ENCODE data around the gene PCDHA7. TPM values are rescaled to one million over a fixed set of nuclear protein-coding genes. Genes with fewer than 3 reads are reported as not detected.
"Not testable (repeated sequence)": the region's sequence is repeated elsewhere in the genome, so short reads cannot be mapped to it uniquely, and the experiment has no call there.

The PCDHA7 gene
- total RNA-seq, 1 experiment from 2014 or later = 0.48 TPM

- peaks cover 0 to 31% (median 13%) of the 10 kb centered on the region in 3 experiments; a peak in 6 of 7 replicates for H3K36me3 Mint-ChIP-seq (ENCODE audit: insufficient read depth in 1 of 3, low read depth in 3 of 3)
- Histone ChIP-seq H3K4ac (ENCODE audit: low read depth, low read length) (no peak overlapping the region), H4K91ac (ENCODE audit: insufficient read length, low read depth, low read length) (no peak overlapping the region), H4K8ac (replicated peaks; ENCODE audit: insufficient read length, low read depth, low read length) (no peak overlapping the region), H3T11ph (ENCODE audit: low read length) (no peak overlapping the region), H4K5ac (ENCODE audit: insufficient read length, low read depth, low read length) (no peak overlapping the region), H3K23ac (ENCODE audit: insufficient read length, low read depth, low read length) (no peak overlapping the region), H4K20me1 (ENCODE audit: control insufficient read depth, insufficient read depth, insufficient read length) (no peaks in the 10 kb centered on the region), H2BK12ac (ENCODE audit: insufficient read length, low read depth, low read length) (no peak overlapping the region), H2BK5ac (ENCODE audit: insufficient read length, low read length) (no peak overlapping the region), H2AK5ac (ENCODE audit: insufficient read length, low read length) (no peak overlapping the region), H3K79me2 (ENCODE audit: insufficient read depth, low read length) (no peaks in the 10 kb centered on the region), H3K18ac (ENCODE audit: insufficient read length, low read depth, low read length) (no peak overlapping the region), H3K14ac (ENCODE audit: insufficient read depth, low read length) (no peak overlapping the region), H3K27me3 (ENCODE audit: insufficient read depth, low read length) (no peaks in the 10 kb centered on the region), H2BK15ac (ENCODE audit: low read depth, low read length) (no peak overlapping the region), H3K9ac (ENCODE audit: extremely low read depth, insufficient read length, low read length) (no peak overlapping the region), H3K23me2 (ENCODE audit: insufficient read length, low read depth, low read length, poor library complexity, severe bottlenecking) (peaks cover 2% of the 10 kb centered on the region), H2BK120ac (ENCODE audit: low read depth, low read length, poor library complexity, severe bottlenecking) (no peak overlapping the region), H3K27ac (ENCODE audit: insufficient read length, low read depth, low read length) (no peak overlapping the region), H3K4me1 (ENCODE audit: insufficient read depth, low read length) (no peaks in the 10 kb centered on the region), H3K79me1 (ENCODE audit: insufficient read depth, low read depth, low read length, poor library complexity, severe bottlenecking) (no peaks in the 10 kb centered on the region), H3K9me3 (ENCODE audit: control insufficient read depth, low read depth, low read length) (no peaks in the 10 kb centered on the region), H2BK20ac (ENCODE audit: low read depth, low read length, poor library complexity, severe bottlenecking) (no peak overlapping the region), H3K4me2 (ENCODE audit: insufficient read depth, insufficient read length, low read length) (peak overlapping the region; percentile 46), H3K56ac (ENCODE audit: insufficient read length, low read depth, low read length) (no peak overlapping the region), H2AFZ (ENCODE audit: low read length) (no peak overlapping the region)
- TF ChIP-seq CTCF (conservative IDR thresholded peaks at IDR 0.05) = peak; percentile 59
- no peak overlapping the region for H3K27ac Mint-ChIP-seq
- H3K9me3 Mint-ChIP-seq = peaks cover 51 to 64% of the 10 kb centered on the region in 2 experiments
- no peaks in the 10 kb centered on the region for H3K4me1 Mint-ChIP-seq
- H3K4me3 Mint-ChIP-seq = peak overlapping the region in 1 of 2 experiments; percentile 62; a peak in 2 of 5 replicates
- WGBS (ENCODE audit: extremely low coverage, insufficient read length, low lambda C conversion rate) = no CpG with 5 or more reads among the region's 15 CpGs
- H3K27me3 Mint-ChIP-seq (ENCODE audit: low read depth) = no peaks in the 10 kb centered on the region
- DNase-seq = peak; percentile 44
Measured at GRCh38 chr5:140795259-140795641, 38.8 kb upstream of the PCDHA7 start.

- not testable (repeated sequence) for H3K4me3 Mint-ChIP-seq; H3K4me1 ChIP-seq (ENCODE audit: insufficient read depth, low read length); H3K79me2 ChIP-seq (ENCODE audit: insufficient read depth, low read length); H3K79me1 ChIP-seq (ENCODE audit: insufficient read depth, low read depth, low read length, poor library complexity, severe bottlenecking); H2BK120ac ChIP-seq (ENCODE audit: low read depth, low read length, poor library complexity, severe bottlenecking); H3K27ac Mint-ChIP-seq; H3K27me3 ChIP-seq (ENCODE audit: insufficient read depth, low read length); H3K9ac ChIP-seq (ENCODE audit: extremely low read depth, insufficient read length, low read length); H2BK12ac ChIP-seq (ENCODE audit: insufficient read length, low read depth, low read length); H3K14ac ChIP-seq (ENCODE audit: insufficient read depth, low read length); H3K4me2 ChIP-seq (ENCODE audit: insufficient read depth, insufficient read length, low read length); H2BK15ac ChIP-seq (ENCODE audit: low read depth, low read length); H2BK5ac ChIP-seq (ENCODE audit: insufficient read length, low read length); H3K23ac ChIP-seq (ENCODE audit: insufficient read length, low read depth, low read length); H3K23me2 ChIP-seq (ENCODE audit: insufficient read length, low read depth, low read length, poor library complexity, severe bottlenecking); H3K4me1 Mint-ChIP-seq; H4K5ac ChIP-seq (ENCODE audit: insufficient read length, low read depth, low read length); H4K91ac ChIP-seq (ENCODE audit: insufficient read length, low read depth, low read length); H3K9me3 ChIP-seq (ENCODE audit: control insufficient read depth, low read depth, low read length); H2AFZ ChIP-seq (ENCODE audit: low read length); H3K56ac ChIP-seq (ENCODE audit: insufficient read length, low read depth, low read length); H3T11ph ChIP-seq (ENCODE audit: low read length); H4K8ac ChIP-seq (replicated peaks; ENCODE audit: insufficient read length, low read depth, low read length); H3K27me3 Mint-ChIP-seq (ENCODE audit: low read depth); H2AK5ac ChIP-seq (ENCODE audit: insufficient read length, low read length); H3K27ac ChIP-seq (ENCODE audit: insufficient read length, low read depth, low read length); H4K20me1 ChIP-seq (ENCODE audit: control insufficient read depth, insufficient read depth, insufficient read length); H2BK20ac ChIP-seq (ENCODE audit: low read depth, low read length, poor library complexity, severe bottlenecking); DNase-seq; H3K18ac ChIP-seq (ENCODE audit: insufficient read length, low read depth, low read length); H3K4ac ChIP-seq (ENCODE audit: low read depth, low read length)
- H3K36me3 Mint-ChIP-seq (ENCODE audit: insufficient read depth in 1 of 3, low read depth in 3 of 3) = peaks cover 0 to 39% (median 18%) of the 10 kb centered on the region in 3 experiments
- WGBS (ENCODE audit: extremely low coverage, insufficient read length, low lambda C conversion rate) = no CpG with 5 or more reads among the region's 72 CpGs
- H3K9me3 Mint-ChIP-seq = peaks cover 50 to 64% of the 10 kb centered on the region in 2 experiments
Measured at GRCh38 chr5:140796072-140796717, 37.9 kb upstream of the PCDHA7 start.

Data from H9 (cell line).